ENCODE measurements around the gene TIGD7.
A peak's percentile ranks its signal among the peaks of the same experiment; 100 is the strongest.

TIGD7 gene

DNA sequence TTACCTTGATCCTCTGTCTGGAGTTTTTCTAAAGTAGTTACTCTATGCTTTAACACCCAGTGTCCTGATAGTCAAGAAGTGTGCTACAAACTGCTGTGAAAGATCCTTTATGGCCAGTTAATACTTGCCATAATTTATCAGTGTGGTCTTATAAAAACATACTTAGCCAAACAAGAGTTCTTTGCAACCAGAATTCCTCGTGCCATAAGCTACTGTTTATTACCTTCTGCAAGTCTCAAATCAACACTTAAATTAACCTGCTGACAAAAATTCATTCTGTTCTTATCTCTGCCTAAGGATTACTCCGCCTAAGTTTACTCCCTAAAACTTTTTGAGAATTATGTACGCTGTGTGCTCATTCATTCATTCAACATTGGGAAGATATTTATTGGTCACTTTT lies 22.9 kb upstream of the TIGD7 start:
- no peak for TF ChIP-seq CTCF (IDR thresholded peaks at IDR 0.05; ENCODE audit: borderline replicate concordance, insufficient read depth, low read depth, low read length)
- H3K4me3 ChIP-seq (ENCODE audit: low read depth, low read length) = no peak overlapping the region

GRCh38 chr16:3327514-3327913 lies 22.3 kb upstream of the TIGD7 start:
- no peak for TF ChIP-seq CTCF (IDR thresholded peaks at IDR 0.05; ENCODE audit: borderline replicate concordance, insufficient read depth, low read depth, low read length)
- H3K4me3 ChIP-seq (ENCODE audit: low read depth, low read length) = no peak overlapping the region

- no peak overlapping the region for H3K4me3 ChIP-seq (ENCODE audit: low read depth, low read length)
- TF ChIP-seq CTCF (IDR thresholded peaks at IDR 0.05; ENCODE audit: borderline replicate concordance, insufficient read depth, low read depth, low read length) = no peak
Observed at GRCh38 chr16:3321816-3322215, 16.6 kb upstream of the TIGD7 start.

- TF ChIP-seq CTCF (IDR thresholded peaks at IDR 0.05; ENCODE audit: borderline replicate concordance, insufficient read depth, low read depth, low read length) = no peak
- H3K4me3 ChIP-seq (ENCODE audit: low read depth, low read length) = no peak overlapping the region
Observed at GRCh38 chr16:3317315-3317999, 12.2 kb upstream of the TIGD7 start.

- no peak overlapping the region for H3K4me3 ChIP-seq (ENCODE audit: low read depth, low read length)
- TF ChIP-seq CTCF (IDR thresholded peaks at IDR 0.05; ENCODE audit: borderline replicate concordance, insufficient read depth, low read depth, low read length) = no peak
Observed at GRCh38 chr16:3311496-3311895, 6.3 kb upstream of the TIGD7 start.

DNA sequence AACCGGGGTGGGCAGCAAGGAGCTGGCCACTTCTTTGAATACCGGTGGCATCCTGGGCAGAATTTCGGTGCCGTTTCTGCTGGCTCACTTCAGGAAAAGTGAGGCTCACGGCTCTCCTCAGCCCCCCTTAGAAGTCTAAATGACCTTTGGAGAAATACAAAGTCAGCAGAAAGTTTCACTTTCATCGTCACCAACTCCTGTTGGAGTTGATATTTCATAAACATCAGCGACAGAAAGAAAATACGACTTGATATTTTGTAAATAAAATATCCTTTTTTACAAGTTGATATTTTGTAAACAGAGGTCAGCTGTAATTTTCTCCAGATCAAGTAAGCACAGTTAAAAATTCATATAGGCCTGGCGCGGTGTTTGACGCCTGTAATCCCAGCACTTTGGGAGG lies 848 bp upstream of the TIGD7 start:
- no peak for TF ChIP-seq CTCF (IDR thresholded peaks at IDR 0.05; ENCODE audit: borderline replicate concordance, insufficient read depth, low read depth, low read length)
- peak overlapping the region; percentile 95 for H3K4me3 ChIP-seq (ENCODE audit: low read depth, low read length)

GRCh38 chr16:3304370-3304769 lies 860 bp downstream of the TIGD7 start:
- no peak for TF ChIP-seq CTCF (IDR thresholded peaks at IDR 0.05; ENCODE audit: borderline replicate concordance, insufficient read depth, low read depth, low read length)
- no peak overlapping the region for H3K4me3 ChIP-seq (ENCODE audit: low read depth, low read length)
